K562 (cell line): ENCODE data around the gene PPP1R3A.

Source experiments
- CBFB ChIP-seq: sonication (generic); formaldehyde crosslinking; IDR thresholded peaks from 2 replicates; pipeline ENCODE4 v1.4.0; 2020; ENCODE audit warnings: mild to moderate bottlenecking, missing genetic modification reagents
- CTCF ChIP-seq, 3 experiments: IDR thresholded peaks in 2 of 3; conservative IDR thresholded peaks in 1 of 3; 2 replicates each; pipeline ENCODE4 v1.5.1; 2011 to 2012; ENCODE audit warnings: low read length in 3 of 3, mild to moderate bottlenecking in 3 of 3, control low read depth in 2 of 3, improper control_type of control experiment in 1 of 3, inconsistent platforms in 1 of 3, low read depth in 1 of 3, mixed read lengths in 1 of 3, moderate library complexity in 1 of 3; ENCODE audit not compliant: insufficient read depth in 2 of 3
- GABPB2 ChIP-seq: fragments of 250-450 bp; sonication (Bioruptor Pico); conservative IDR thresholded peaks from 2 replicates; pipeline ENCODE4 v1.5.1; 2021; ENCODE audit warnings: mild to moderate bottlenecking
- HDAC6 ChIP-seq: IDR thresholded peaks from 2 replicates; pipeline ENCODE4 v1.6.1; 2012; ENCODE audit warnings: low read depth, mild to moderate bottlenecking, control low read depth, inconsistent platforms, low read length, moderate library complexity
- HMGXB4 ChIP-seq: sonication (generic); formaldehyde crosslinking; IDR thresholded peaks from 2 replicates; pipeline ENCODE4 v1.8.1; 2023; ENCODE audit warnings: mild to moderate bottlenecking, missing genetic modification reagents
- SNAPC5 ChIP-seq: fragments of 250-450 bp; sonication (Bioruptor Pico); IDR thresholded peaks from 2 replicates; pipeline ENCODE4 v1.8.0; 2021; ENCODE audit warnings: moderate library complexity, mild to moderate bottlenecking, inconsistent platforms
- STAT6 ChIP-seq: sonication (generic); formaldehyde crosslinking; IDR thresholded peaks from 2 replicates; pipeline ENCODE4 v1.8.1; 2023; ENCODE audit warnings: mild to moderate bottlenecking, missing genetic modification reagents
- ZNF274 ChIP-seq: IDR thresholded peaks from 2 replicates; pipeline ENCODE4 v1.6.1; 2011; ENCODE audit warnings: low read depth, mild to moderate bottlenecking, low read length, moderate library complexity, borderline replicate concordance
- ZNF717 ChIP-seq: fragments of 250-450 bp; sonication (Bioruptor Pico); IDR thresholded peaks from 2 replicates; pipeline ENCODE4 v1.5.0; 2021

- TF ChIP-seq STAT6 (CRISPR knock-in tag) = no peak
- no peak for TF ChIP-seq HMGXB4
- TF ChIP-seq ZNF274 = no peak
- no peak for TF ChIP-seq CTCF (IDR thresholded peaks at IDR 0.05 in 2 of 3, conservative IDR thresholded peaks at IDR 0.05 in 1 of 3; ENCODE audit: insufficient read depth in 2 of 3, low read depth in 1 of 3, low read length in 3 of 3)
- no peak for TF ChIP-seq HDAC6
- TF ChIP-seq CBFB (CRISPR knock-in tag) = no peak
- TF ChIP-seq ZNF717 (CRISPR knock-in tag) = no peak
- TF ChIP-seq SNAPC5 (CRISPR knock-in tag) = no peak
- no peak for TF ChIP-seq GABPB2 (CRISPR knock-in tag)
Measured at GRCh38 chr7:113955157-113955556, 36.3 kb upstream of the PPP1R3A start.
